Endothelial cell (in vitro differentiated cells): Measurements from ENCODE around the gene C11orf54. TPM values are rescaled to one million over a fixed set of nuclear protein-coding genes. Genes with fewer than 3 reads are reported as not detected.

Experiments used
- DNase-seq: peaks from one replicate; pipeline ENCODE4 v3.0.0; 2021; ENCODE audit warnings: low spot score
- H3K27ac Mint-ChIP-seq: one replicate; pipeline ENCODE4 v1.8.0; 2021; ENCODE audit warnings: mixed read lengths, inconsistent platforms; ENCODE audit not compliant: unreplicated experiment
- H3K27me3 Mint-ChIP-seq: one replicate; pipeline ENCODE4 v1.8.0; 2021; ENCODE audit warnings: mild to moderate bottlenecking, moderate library complexity, mixed read lengths, inconsistent platforms; ENCODE audit not compliant: unreplicated experiment
- H3K36me3 Mint-ChIP-seq: one replicate; pipeline ENCODE4 v1.8.0; 2021; ENCODE audit warnings: mild to moderate bottlenecking, low read depth, mixed read lengths, inconsistent platforms; ENCODE audit not compliant: unreplicated experiment
- H3K4me1 Mint-ChIP-seq: one replicate; pipeline ENCODE4 v1.8.0; 2021; ENCODE audit warnings: mild to moderate bottlenecking, mixed read lengths, inconsistent platforms; ENCODE audit not compliant: unreplicated experiment
- H3K4me3 Mint-ChIP-seq: one replicate; pipeline ENCODE4 v1.8.0; 2021; ENCODE audit warnings: mild to moderate bottlenecking, mixed read lengths, inconsistent platforms; ENCODE audit not compliant: unreplicated experiment
- H3K9me3 Mint-ChIP-seq: one replicate; pipeline ENCODE4 v1.8.0; 2021; ENCODE audit warnings: mixed read lengths, inconsistent platforms; ENCODE audit not compliant: unreplicated experiment
- total RNA-seq: library from RNA; stranded (reverse); fragmentation: NEBNext Ultra II Directional; extraction: Animal tissue kit (Norgen Biotek cat#: 25700); gene quantifications from one replicate; pipeline ENCODE4 v1.2.1, GENCODE V29; 2021; ENCODE audit not compliant: unreplicated experiment
- TF ChIP-seq, protein P1 (sequence below): fragments of 200-600 bp; sonication (generic); IDR thresholded peaks from one replicate; pipeline ENCODE4 v1.5.0; 2021; ENCODE audit warnings: antibody characterized with exemption; ENCODE audit not compliant: unreplicated experiment

Gene C11orf54
- total RNA-seq, 1 donor from 2014 or later = 23.1 TPM

DNA sequence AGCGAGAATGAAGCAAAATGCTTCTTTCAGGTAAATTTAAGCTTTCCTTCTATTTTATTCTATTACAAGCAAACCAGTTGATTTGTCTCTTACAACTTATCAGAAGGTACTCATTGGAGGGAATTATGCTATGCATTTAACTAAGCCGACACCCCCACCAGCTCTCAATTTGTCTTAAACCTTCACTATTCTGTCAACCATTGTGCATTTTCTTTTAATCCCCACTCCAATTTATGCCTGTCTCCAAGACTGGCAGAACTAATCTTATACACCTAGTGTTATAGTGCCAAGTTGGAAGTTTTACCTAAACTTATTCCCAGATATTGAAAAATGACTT, 12.7 kb upstream of the C11orf54 start:
- TF ChIP-seq, protein P1, sequence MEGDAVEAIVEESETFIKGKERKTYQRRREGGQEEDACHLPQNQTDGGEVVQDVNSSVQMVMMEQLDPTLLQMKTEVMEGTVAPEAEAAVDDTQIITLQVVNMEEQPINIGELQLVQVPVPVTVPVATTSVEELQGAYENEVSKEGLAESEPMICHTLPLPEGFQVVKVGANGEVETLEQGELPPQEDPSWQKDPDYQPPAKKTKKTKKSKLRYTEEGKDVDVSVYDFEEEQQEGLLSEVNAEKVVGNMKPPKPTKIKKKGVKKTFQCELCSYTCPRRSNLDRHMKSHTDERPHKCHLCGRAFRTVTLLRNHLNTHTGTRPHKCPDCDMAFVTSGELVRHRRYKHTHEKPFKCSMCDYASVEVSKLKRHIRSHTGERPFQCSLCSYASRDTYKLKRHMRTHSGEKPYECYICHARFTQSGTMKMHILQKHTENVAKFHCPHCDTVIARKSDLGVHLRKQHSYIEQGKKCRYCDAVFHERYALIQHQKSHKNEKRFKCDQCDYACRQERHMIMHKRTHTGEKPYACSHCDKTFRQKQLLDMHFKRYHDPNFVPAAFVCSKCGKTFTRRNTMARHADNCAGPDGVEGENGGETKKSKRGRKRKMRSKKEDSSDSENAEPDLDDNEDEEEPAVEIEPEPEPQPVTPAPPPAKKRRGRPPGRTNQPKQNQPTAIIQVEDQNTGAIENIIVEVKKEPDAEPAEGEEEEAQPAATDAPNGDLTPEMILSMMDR = no peak
- Mint-ChIP-seq H3K4me3 (peak overlapping the region; percentile 60), H3K27ac (peak overlapping the region; percentile 43), H3K4me1 (peaks cover 6% of the 10 kb centered on the region), H3K9me3 (no peaks in the 10 kb centered on the region), H3K27me3 (no peaks in the 10 kb centered on the region), H3K36me3 (peaks cover 41% of the 10 kb centered on the region)
- DNase-seq = no peak

DNA sequence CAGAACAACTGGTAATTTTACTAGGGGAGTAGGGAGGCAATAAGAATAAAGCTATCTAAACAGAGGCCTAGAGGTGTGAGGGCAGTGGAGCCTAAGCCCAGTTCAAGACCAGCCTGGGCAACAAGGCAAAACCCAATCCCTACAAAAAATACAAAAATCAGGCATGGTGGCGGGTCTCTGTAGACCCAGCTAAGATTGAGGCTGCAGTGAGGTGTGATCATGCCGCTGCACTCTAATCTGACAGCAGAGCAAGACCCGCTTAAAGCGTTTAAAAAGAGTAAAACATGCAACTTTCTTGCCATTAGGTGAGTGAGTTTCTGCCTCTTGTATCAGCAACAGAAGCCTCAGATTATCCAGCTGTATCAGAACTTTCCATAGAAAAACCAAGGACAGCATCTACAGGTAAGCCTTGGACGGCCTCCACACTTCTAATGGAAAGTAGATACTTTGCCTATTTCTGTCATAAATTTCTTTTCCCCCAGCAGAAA, 12.3 kb upstream of the C11orf54 start:
- H3K27ac Mint-ChIP-seq = peak overlapping the region; percentile 43
- TF ChIP-seq, protein P1 = no peak

DNA sequence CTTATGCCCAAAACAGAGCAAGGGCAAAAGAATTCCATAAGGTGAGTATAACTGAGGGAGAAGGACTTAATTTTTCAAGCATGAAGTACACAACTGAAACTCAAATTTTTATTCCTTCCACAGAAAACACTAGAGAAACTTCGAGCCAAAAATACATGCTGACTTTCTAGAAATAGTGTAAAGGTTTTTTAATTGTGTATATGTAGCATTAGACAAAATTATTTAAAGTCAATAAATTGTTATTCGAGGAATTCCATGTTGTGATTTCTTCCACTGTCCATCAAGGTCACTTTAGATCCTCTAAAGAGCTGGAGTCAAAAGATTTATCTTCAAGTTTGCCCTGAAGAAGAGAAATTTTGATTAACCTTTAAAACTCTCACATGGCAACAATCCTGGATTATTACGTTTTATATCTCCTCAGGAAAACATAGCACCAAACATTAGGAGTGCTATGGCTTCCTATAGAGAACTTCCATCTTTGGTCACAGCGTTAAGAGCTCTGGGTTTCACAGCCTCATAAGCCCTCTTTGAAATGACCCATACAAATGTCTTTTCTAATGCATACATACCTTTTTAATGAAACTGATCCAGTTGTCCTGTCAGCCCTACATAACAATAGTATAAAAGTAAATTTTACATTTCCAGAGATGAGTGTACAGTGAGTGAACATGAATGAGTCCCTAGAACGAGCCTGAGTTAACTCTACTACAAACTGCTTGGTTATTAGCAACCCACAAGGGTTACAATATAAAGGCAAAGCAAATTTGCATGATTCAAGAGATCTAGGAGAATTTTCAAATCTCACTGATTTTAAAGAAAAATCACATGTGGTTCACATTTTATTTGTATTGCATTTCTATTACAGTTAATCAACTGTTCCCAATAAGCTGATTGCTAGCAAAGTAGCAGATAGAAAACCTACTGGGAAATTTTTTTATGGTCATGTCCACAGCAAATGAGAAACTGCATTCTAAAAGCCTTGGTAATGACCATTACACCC, 11.1 kb upstream of the C11orf54 start:
- TF ChIP-seq, protein P1 = no peak
- DNase-seq = no peak
- no peak overlapping the region for H3K27ac Mint-ChIP-seq
- H3K4me1 Mint-ChIP-seq = peaks cover 12% of the 10 kb centered on the region
- H3K27me3 Mint-ChIP-seq = no peaks in the 10 kb centered on the region
- peaks cover 37% of the 10 kb centered on the region for H3K36me3 Mint-ChIP-seq
- H3K4me3 Mint-ChIP-seq = no peak overlapping the region
- H3K9me3 Mint-ChIP-seq = no peaks in the 10 kb centered on the region

More for the DNA sequence above, 12.3 kb upstream of the C11orf54 start:
- no peak for DNase-seq
- Mint-ChIP-seq H3K9me3 (no peaks in the 10 kb centered on the region), H3K4me3 (peak overlapping the region; percentile 60), H3K36me3 (peaks cover 39% of the 10 kb centered on the region), H3K4me1 (peaks cover 6% of the 10 kb centered on the region), H3K27me3 (no peaks in the 10 kb centered on the region)

DNA sequence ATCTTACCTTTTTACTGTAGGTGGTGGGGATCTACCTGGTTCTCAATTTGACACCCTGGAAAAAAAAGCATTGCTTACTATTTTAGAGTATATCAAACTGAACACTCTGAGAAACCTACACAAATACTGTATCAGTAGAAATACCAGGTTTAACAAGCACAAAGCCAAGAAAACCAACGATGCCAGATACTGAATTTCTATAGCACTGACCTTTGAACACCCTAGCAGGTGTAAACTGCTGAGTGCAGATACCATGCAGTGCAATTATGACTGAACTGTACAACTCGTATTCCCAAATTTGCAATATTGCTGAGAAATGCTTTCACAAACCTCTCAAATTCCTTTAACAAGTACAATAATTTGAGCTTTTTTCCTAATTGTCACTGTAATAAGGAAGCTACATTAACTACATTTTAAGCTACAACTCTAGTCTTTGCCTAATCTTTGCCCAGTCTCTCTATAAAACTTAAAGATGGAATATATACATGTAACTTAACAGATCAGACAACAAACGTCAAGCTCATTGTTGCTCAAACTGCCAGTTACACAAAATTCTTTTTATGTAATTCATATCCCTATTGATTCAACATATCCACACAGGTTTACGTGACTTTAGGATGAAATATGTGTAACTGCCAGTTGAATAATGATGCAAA, 9.1 kb upstream of the C11orf54 start:
- Mint-ChIP-seq H3K27ac (peak overlapping the region; percentile 1), H3K9me3 (no peaks in the 10 kb centered on the region), H3K27me3 (no peaks in the 10 kb centered on the region), H3K36me3 (peaks cover 46% of the 10 kb centered on the region), H3K4me3 (peak overlapping the region; percentile 9), H3K4me1 (peaks cover 12% of the 10 kb centered on the region)
- DNase-seq = no peak
- TF ChIP-seq, protein P1 = no peak
